Measurements from ENCODE around the gene HDAC4. TPM values are rescaled to one million over a fixed set of nuclear protein-coding genes. Genes with fewer than 3 reads are reported as not detected.
A peak's percentile ranks its signal among the peaks of the same experiment; 100 is the strongest.

The HDAC4 gene
- total RNA-seq, 4 donors from 2014 or later, result 12.9 to 91.6 (median 39.8) TPM

DNA sequence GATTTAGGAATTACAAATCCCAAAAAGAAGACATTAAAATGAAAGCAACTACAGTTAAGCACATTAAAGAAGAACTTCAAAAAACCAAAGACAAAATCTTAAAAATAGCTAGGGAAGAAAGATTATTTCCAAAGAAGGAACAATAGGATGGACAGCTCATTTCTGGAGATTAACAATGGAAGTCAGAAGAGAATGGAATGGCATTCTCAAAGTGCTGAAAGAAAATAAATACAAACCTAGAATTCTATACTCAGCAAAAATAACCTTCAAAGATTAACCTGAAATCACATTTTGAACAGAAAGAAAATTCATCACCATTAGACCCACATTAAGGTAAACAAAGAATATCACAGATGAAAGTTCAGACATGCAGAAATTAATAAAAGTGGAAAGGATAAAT lies 229.2 kb downstream of the HDAC4 start:
- Histone ChIP-seq H3K4me3 (replicated peaks in 1 of 3) (no peak overlapping the region), H3K36me3 (peaks cover 0 to 6% of the 10 kb centered on the region in 2 donors), H3K9me3 (no peaks in the 10 kb centered on the region), H3K27me3 (no peaks in the 10 kb centered on the region), H3K4me1 (no peaks in the 10 kb centered on the region), H3K27ac (no peak overlapping the region)
- intact Hi-C loops (cut with DNase I), result no loop called here
- no peak for DNase-seq
- TF ChIP-seq POLR2A (IDR thresholded peaks at IDR 0.05) (no peak), CTCF (IDR thresholded peaks at IDR 0.05) (no peak)

DNA sequence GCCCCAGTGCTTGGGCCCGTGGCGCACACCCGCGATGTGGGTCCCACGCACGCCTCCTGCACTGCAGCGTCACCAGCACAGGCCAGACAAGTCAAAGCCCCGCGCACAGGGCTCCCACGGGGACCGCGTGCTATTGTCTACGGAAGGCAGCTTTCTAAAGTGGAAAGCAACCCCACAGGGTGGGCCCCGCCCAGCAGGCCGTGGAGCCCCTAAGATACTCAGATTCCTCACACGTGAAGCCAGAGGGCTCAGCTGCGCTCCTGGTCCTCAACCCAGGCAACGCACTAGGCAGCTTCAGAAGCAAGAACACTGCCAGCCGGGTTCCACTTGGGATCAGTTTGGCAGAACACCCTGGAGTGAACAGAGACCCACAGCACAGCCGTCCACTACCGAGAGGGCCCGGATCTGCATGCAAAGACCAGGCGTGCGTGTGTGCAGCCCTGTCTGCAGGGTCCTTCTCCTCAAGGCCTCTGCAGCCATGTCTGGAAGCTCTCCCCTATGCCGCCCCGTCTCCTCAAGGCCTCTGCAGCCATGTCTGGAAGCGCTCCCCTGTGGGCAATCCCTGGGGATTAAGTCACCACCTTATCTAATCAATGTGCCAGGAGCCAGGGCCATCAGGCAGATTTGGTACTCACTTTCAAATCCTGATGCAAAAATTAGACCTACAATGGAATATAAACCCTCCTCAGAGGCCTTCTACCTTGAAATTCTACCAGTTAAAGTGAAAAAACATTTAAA lies 231.3 kb downstream of the HDAC4 start:
- WGBS, 2 donors, result 94 to 98% methylated on average over 18 to 27 of the region's 27 CpGs
- H3K36me3 ChIP-seq, result peaks cover 0 to 3% of the 10 kb centered on the region in 2 donors
- peak in 1 of 2 donors; percentile 1 for DNase-seq
- no peaks in the 10 kb centered on the region for H3K9me3 ChIP-seq
- H3K27ac ChIP-seq, result no peak overlapping the region
- H3K4me1 ChIP-seq, result no peaks in the 10 kb centered on the region
- H3K4me3 ChIP-seq (replicated peaks in 1 of 3), result no peak overlapping the region
- H3K27me3 ChIP-seq, result no peaks in the 10 kb centered on the region
- intact Hi-C loops (cut with DNase I), result no loop called here
- TF ChIP-seq POLR2A (IDR thresholded peaks at IDR 0.05) (no peak), CTCF (IDR thresholded peaks at IDR 0.05) (no peak)

GRCh38 chr2:239168575-239168974 lies 232.2 kb downstream of the HDAC4 start:
- Histone ChIP-seq H3K4me3 (replicated peaks in 1 of 3) (no peak overlapping the region), H3K9me3 (no peaks in the 10 kb centered on the region), H3K4me1 (no peaks in the 10 kb centered on the region), H3K36me3 (peaks cover 0 to 6% of the 10 kb centered on the region in 2 donors), H3K27me3 (no peaks in the 10 kb centered on the region), H3K27ac (no peak overlapping the region)
- WGBS, 2 donors, result 94 to 96% methylated on average over 21 to 22 of the region's 22 CpGs
- peak in 1 of 2 donors; percentile 0 for DNase-seq
- intact Hi-C loops (cut with DNase I), result no loop called here
- TF ChIP-seq POLR2A (IDR thresholded peaks at IDR 0.05) (no peak), CTCF (IDR thresholded peaks at IDR 0.05) (no peak)

GRCh38 chr2:239167766-239168444 lies 232.9 kb downstream of the HDAC4 start:
- no peaks in the 10 kb centered on the region for H3K4me1 ChIP-seq
- no peak for DNase-seq
- no peak overlapping the region for H3K27ac ChIP-seq
- peaks cover 0 to 9% of the 10 kb centered on the region in 2 donors for H3K36me3 ChIP-seq
- no peaks in the 10 kb centered on the region for H3K27me3 ChIP-seq
- H3K4me3 ChIP-seq (replicated peaks in 1 of 3), result no peak overlapping the region
- intact Hi-C loops (cut with DNase I), result no loop called here
- no peak for TF ChIP-seq POLR2A (IDR thresholded peaks at IDR 0.05)
- TF ChIP-seq CTCF (IDR thresholded peaks at IDR 0.05), result no peak
- H3K9me3 ChIP-seq, result no peaks in the 10 kb centered on the region
- WGBS, 2 donors, result 95 to 96% methylated on average over 26 of the region's 26 CpGs
